ENCODE results near the gene CEP135.

CEP135 gene

DNA sequence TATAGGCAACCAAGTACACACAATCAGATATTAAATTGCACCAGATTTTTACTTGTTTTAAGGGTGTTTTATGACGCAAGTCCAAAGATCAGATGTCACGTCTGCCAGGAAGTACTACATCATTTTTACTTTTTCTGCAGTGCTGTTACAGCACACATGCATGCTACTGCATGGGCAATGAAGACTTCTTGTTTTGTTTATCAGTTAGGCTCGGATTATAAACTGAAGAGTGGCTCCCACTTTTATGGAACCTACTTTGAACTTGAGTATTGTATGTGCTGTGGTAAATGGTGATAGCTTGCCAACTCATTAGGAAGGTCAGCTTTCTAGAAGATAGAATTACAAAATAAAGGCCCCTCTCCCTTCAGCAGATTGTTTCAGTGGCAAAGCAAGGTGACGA lies 131.6 kb downstream of the CEP135 start:
- no peak for DNase-seq (ENCODE audit: low read depth)

DNA sequence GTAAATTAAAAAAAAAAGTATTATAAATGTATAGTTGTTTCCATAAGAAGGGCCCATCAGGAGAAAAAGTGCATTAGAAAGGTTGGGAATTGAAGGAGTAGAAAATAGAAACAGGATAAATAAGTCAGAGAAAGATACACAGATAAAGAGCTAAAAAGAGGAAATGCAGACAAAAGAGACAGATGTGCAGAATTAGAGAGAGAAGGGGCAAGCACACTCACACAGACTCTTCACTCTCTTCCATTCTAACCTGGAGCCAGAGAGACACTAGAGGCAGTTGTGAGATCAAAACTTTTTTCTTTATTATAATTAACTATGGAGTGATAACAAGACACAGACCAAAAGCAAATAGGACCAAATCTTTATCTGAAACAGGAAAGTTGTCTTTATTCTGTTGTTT lies 134.1 kb downstream of the CEP135 start:
- DNase-seq (ENCODE audit: low read depth), result no peak
